Articular chondrocyte of knee joint (primary cell): Measurements from ENCODE around the gene AOC1. TPM values are rescaled to one million over a fixed set of nuclear protein-coding genes. Genes with fewer than 3 reads are reported as not detected.

Experiments
- total RNA-seq: library from RNA; depleted of rRNA; stranded (reverse); fragments of >200 nt; gene quantifications from 2 replicates; pipeline ENCODE4 v1.2.3, GENCODE V29; 2012

Gene AOC1
- total RNA-seq, result not detected in 2 replicates

GRCh38 chr7:150852371-150852905 lies at the start of gene AOC1:
Gene AOC1, plus strand, starts transcription at chr7:150852517. Its CDS starts 3,954 bp downstream, at chr7:150856471.

Other genes starting within 250 kb of the AOC1 start
- 0.11 TPM in 1 of 2 replicates, not detected in the other for gene GIMAP6, start 220.1 kb upstream of the AOC1 start, total RNA-seq
- gene GIMAP2, start 166.8 kb upstream of the AOC1 start, total RNA-seq, result 6.1 and 9.9 TPM in 2 replicates
- gene GIMAP1, start 135.9 kb upstream of the AOC1 start, total RNA-seq, result 0.13 TPM in 1 of 2 replicates, not detected in the other
- not detected in 2 replicates for gene GIMAP5, start 115.1 kb upstream of the AOC1 start, total RNA-seq
- not detected in 2 replicates for gene TMEM176B, start 52.2 kb upstream of the AOC1 start, total RNA-seq
- gene TMEM176A, start 51.7 kb upstream of the AOC1 start, total RNA-seq, result not detected in 2 replicates
- gene KCNH2, start 125.8 kb downstream of the AOC1 start, total RNA-seq, result 0.52 and 1.7 TPM in 2 replicates
- 1.7 and 1.8 TPM in 2 replicates for gene NOS3, start 138.5 kb downstream of the AOC1 start, total RNA-seq
- gene ATG9B, start 172.0 kb downstream of the AOC1 start, total RNA-seq, result 0.32 TPM in 1 of 2 replicates, not detected in the other
- gene ABCB8, start 175.9 kb downstream of the AOC1 start, total RNA-seq, result 28.1 and 30.3 TPM in 2 replicates
- 0.13 and 0.32 TPM in 2 replicates for gene ASIC3, start 196.0 kb downstream of the AOC1 start, total RNA-seq
- 9.7 and 9.8 TPM in 2 replicates for gene CDK5, start 205.4 kb downstream of the AOC1 start, total RNA-seq
- gene SLC4A2, start 207.1 kb downstream of the AOC1 start, total RNA-seq, result 40.3 and 43.1 TPM in 2 replicates
- gene FASTK, start 228.3 kb downstream of the AOC1 start, total RNA-seq, result 62.7 and 69.6 TPM in 2 replicates
- gene TMUB1, start 231.0 kb downstream of the AOC1 start, total RNA-seq, result 14.8 and 16.1 TPM in 2 replicates
- gene AGAP3, start 234.0 kb downstream of the AOC1 start, total RNA-seq, result 29.6 and 31.6 TPM in 2 replicates